Large intestine (tissue), 3 donors: ENCODE results near the gene BANF2. TPM values are rescaled to one million over a fixed set of nuclear protein-coding genes. Genes with fewer than 3 reads are reported as not detected.

Experiments used
- DNase-seq, 2 donors: peaks; one replicate each; pipeline versions ENCODE4 v3.0.0 to v3.0.0-alpha.2; 2013
- H3K27ac ChIP-seq: one replicate; pipeline ENCODE4 v1.5.1; 2013; ENCODE audit warnings: low read length
- H3K27me3 ChIP-seq: 2 replicates; pipeline ENCODE4 v1.6.1; 2013; ENCODE audit warnings: low read length; ENCODE audit not compliant: control insufficient read depth, insufficient read depth
- H3K36me3 ChIP-seq: 2 replicates; pipeline ENCODE4 v1.6.1; 2013; ENCODE audit warnings: low read length; ENCODE audit not compliant: control insufficient read depth, insufficient read depth
- H3K4me1 ChIP-seq: one replicate; pipeline ENCODE4 v1.6.1; 2013; ENCODE audit warnings: low read length; ENCODE audit not compliant: control insufficient read depth, insufficient read depth
- H3K4me3 ChIP-seq: one replicate; pipeline ENCODE4 v1.5.1; 2013; ENCODE audit warnings: low read length
- H3K9me3 ChIP-seq: one replicate; pipeline ENCODE4 v1.6.1; 2013; ENCODE audit warnings: mild to moderate bottlenecking, low read depth, low read length, moderate library complexity; ENCODE audit not compliant: control insufficient read depth
- WGBS: methylation state at CpG from one replicate; pipeline ENCODE4 v1.1.5; 2013; ENCODE audit warnings: low lambda C conversion rate; ENCODE audit not compliant: insufficient coverage; 5-methylcytosine and 5-hydroxymethylcytosine counted together
- polyA plus RNA-seq: library from polyadenylated mRNA; unstranded; fragments of 120-200 nt; gene quantifications from one replicate; pipeline ENCODE4 v1.2.1, GENCODE V29; 2013

Gene BANF2
- polyA plus RNA-seq, 1 donor = not detected

DNA sequence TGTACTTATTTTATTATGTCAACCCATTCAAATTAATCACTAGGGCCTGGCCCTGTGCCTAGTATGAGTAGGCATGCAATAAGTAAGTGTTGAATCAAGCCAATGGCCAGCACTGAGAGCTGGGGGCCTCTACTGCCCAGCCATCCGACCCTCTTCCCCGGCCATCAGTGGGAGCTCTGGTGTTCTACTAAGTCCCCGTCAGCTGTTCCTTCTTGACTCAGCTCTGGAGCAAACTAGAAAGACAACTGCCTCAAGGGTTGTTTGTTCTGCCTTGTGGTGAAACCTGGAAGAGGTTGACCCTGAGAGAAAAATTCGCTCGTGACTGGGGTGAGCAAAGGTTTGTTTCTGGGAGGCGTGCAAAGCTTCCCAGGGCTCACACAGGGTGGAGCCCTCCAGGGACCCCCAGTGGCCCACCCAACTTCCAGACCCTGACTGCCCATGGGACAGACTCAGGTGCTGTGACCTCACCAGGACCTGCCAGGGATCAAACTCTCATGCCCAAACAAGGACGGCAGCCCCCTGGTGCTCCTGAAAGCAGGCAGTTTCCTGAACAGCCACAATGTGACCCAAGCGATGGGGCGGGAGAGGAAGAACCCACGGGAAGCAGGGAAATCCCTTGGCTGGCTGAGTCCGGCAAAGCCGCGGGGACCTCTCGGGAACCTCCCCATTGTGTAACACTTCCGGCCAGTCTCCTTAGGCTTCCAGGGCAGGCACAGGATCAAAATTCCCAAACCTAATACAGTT is 50.4 kb downstream of the BANF2 start:
- no peaks in the 10 kb centered on the region for H3K9me3 ChIP-seq
- DNase-seq = no peak
- no peak overlapping the region for H3K4me3 ChIP-seq
- no CpG with 5 or more reads among the region's 15 CpGs for WGBS
- no peaks in the 10 kb centered on the region for H3K27me3 ChIP-seq
- no peak overlapping the region for H3K27ac ChIP-seq
- H3K36me3 ChIP-seq = no peaks in the 10 kb centered on the region
- no peaks in the 10 kb centered on the region for H3K4me1 ChIP-seq

DNA sequence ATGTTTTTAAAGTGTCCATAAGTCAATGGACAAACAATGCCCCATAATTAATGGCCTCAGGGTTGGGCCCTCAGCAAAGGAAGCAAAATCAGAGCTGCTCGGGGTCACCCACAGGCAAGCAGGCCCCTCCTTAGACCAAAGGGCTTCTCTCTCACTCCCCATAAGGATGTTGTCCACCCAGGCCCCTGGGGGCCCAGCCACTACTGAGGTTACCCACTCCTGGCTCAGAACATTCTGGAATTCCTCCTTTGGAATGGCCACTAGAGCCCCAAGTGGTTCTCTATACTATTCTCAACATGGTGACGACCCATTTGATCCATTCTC is 50.9 kb downstream of the BANF2 start:
- Histone ChIP-seq H3K4me1 (no peaks in the 10 kb centered on the region), H3K27ac (no peak overlapping the region), H3K36me3 (no peaks in the 10 kb centered on the region), H3K4me3 (no peak overlapping the region), H3K9me3 (no peaks in the 10 kb centered on the region), H3K27me3 (no peaks in the 10 kb centered on the region)
- no peak for DNase-seq
- no CpG with 5 or more reads among the region's 2 CpGs for WGBS

GRCh38 chr20:17751640-17752039 is 51.9 kb downstream of the BANF2 start:
- WGBS = 80% methylated on average over 1 of the region's 8 CpGs
- no peaks in the 10 kb centered on the region for H3K36me3 ChIP-seq
- no peak for DNase-seq
- no peak overlapping the region for H3K27ac ChIP-seq
- H3K27me3 ChIP-seq = no peaks in the 10 kb centered on the region
- H3K9me3 ChIP-seq = no peaks in the 10 kb centered on the region
- H3K4me3 ChIP-seq = no peak overlapping the region
- no peaks in the 10 kb centered on the region for H3K4me1 ChIP-seq

GRCh38 chr20:17752459-17752858 is 52.7 kb downstream of the BANF2 start:
- H3K4me1 ChIP-seq = no peaks in the 10 kb centered on the region
- no peak overlapping the region for H3K4me3 ChIP-seq
- H3K36me3 ChIP-seq = no peaks in the 10 kb centered on the region
- no peaks in the 10 kb centered on the region for H3K9me3 ChIP-seq
- H3K27ac ChIP-seq = no peak overlapping the region
- DNase-seq = no peak
- no peaks in the 10 kb centered on the region for H3K27me3 ChIP-seq
- WGBS = 63% methylated on average over 1 of the region's 2 CpGs

DNA sequence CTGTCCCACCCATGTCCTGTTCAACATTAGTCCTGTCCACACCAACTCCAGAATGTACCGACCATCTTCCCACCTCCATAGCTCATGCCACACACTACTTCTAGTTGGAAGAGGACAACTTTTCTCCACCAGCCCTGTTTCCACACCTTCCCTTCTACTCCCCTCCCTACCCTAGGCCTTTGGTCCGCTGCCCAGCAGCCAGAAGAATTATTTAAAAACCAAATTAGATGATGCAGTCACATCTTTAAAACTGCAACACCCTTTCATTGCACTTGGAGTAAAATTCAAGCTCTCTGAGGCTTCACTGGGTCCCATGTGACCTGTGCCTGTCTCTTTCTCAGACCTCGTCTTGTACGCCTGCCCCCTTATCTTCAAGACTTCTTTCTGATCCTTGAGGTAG is 53.8 kb downstream of the BANF2 start:
- Histone ChIP-seq H3K9me3 (peaks cover 6% of the 10 kb centered on the region), H3K27ac (no peak overlapping the region), H3K27me3 (no peaks in the 10 kb centered on the region), H3K4me3 (no peak overlapping the region), H3K4me1 (no peaks in the 10 kb centered on the region), H3K36me3 (no peaks in the 10 kb centered on the region)
- no peak for DNase-seq
- WGBS = 80% methylated on average over 1 of the region's 4 CpGs

DNA sequence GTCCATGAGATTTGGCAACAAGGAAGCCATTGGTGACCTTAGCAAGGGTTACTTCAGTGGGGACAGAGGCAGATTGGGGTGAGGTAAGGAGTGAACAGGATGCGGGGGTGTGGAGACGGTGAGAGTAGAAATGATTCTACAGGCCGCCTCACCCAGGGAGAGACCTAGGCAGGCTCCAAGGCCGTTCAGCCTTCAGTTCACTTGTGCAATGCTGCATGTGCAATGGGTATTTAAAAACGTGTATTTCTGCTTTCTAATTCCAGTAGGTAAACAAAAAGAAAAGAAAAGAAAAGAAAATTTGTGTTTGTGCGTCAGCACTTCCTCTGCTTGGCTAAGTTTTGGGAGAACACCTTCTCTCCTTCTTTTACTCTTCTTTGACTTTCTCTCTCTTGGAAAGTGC is 56.8 kb downstream of the BANF2 start:
- Histone ChIP-seq H3K36me3 (no peaks in the 10 kb centered on the region), H3K27me3 (no peaks in the 10 kb centered on the region), H3K4me1 (no peaks in the 10 kb centered on the region), H3K4me3 (no peak overlapping the region), H3K27ac (no peak overlapping the region), H3K9me3 (peaks cover 13% of the 10 kb centered on the region)
- no peak for DNase-seq
- WGBS = 93% methylated on average over 3 of the region's 6 CpGs

- WGBS = no CpG with 5 or more reads among the region's 2 CpGs
- H3K9me3 ChIP-seq = peaks cover 13% of the 10 kb centered on the region
- H3K27ac ChIP-seq = no peak overlapping the region
- H3K36me3 ChIP-seq = no peaks in the 10 kb centered on the region
- H3K4me1 ChIP-seq = no peaks in the 10 kb centered on the region
- H3K4me3 ChIP-seq = no peak overlapping the region
- no peaks in the 10 kb centered on the region for H3K27me3 ChIP-seq
- no peak for DNase-seq
Observed at GRCh38 chr20:17757496-17757895, 57.7 kb downstream of the BANF2 start.

DNA sequence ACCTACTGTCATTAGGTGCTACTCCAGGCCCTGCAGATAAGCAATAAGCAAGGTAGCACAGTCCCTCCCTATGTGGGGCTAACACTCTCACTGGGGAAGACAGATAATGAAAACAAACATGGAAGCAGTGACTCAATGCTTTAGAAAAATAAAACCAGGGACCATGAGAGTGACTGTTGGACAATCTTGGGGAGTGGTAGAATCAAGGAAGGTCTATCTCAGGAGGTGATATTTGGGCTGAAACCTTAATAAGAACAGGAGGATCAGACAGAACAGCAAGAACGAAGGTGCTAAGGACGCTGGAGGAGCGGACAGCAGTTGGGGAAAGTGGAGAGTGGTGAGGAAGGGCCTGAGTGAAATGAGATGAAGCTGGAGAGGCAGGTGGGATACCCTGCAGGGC is 58.2 kb downstream of the BANF2 start:
- WGBS = 89% methylated on average over 3 of the region's 3 CpGs
- no peak overlapping the region for H3K27ac ChIP-seq
- peaks cover 13% of the 10 kb centered on the region for H3K9me3 ChIP-seq
- H3K27me3 ChIP-seq = no peaks in the 10 kb centered on the region
- H3K36me3 ChIP-seq = no peaks in the 10 kb centered on the region
- H3K4me3 ChIP-seq = no peak overlapping the region
- H3K4me1 ChIP-seq = no peaks in the 10 kb centered on the region
- no peak for DNase-seq

DNA sequence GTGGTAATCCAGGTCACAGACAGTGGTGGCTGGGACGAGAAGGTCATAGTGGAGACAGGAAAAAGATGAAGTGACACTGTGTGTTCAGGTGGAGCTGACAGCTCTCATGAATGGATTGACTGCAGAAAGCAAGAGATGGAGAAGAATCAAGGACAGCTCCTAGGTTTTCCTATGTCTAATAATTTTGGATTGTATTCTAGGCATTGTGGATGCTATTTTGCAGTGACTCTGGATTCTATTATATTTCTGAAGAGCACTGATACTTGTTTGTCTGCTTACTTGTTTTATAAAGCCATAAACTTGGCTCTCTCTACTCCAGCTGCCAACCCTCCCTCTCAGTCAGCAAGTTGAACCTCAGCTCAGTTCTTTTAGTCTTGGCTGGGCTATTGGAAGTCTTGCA is 58.7 kb downstream of the BANF2 start:
- H3K4me3 ChIP-seq = no peak overlapping the region
- peaks cover 13% of the 10 kb centered on the region for H3K9me3 ChIP-seq
- no CpG with 5 or more reads among the region's 1 CpG for WGBS
- H3K27me3 ChIP-seq = no peaks in the 10 kb centered on the region
- H3K27ac ChIP-seq = no peak overlapping the region
- no peaks in the 10 kb centered on the region for H3K4me1 ChIP-seq
- DNase-seq = no peak
- H3K36me3 ChIP-seq = no peaks in the 10 kb centered on the region

DNA sequence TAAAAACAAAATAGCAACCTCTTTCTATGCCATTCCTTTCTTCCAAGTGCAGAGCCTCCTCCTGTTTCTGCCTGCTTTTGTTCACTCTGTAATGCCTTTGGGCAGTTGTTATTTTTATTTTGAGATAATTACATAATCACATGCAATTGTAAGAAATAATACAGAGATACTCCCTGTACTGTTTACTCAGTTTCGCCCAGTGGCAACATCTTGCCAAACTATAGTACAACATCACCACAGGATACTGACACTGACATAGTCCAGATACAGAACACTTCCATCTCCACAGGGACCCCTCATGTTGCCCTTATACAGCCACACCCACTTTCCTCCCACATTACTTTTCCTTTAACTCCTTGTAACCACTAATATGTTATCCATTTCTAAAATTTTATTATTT is 59.7 kb downstream of the BANF2 start:
- no peak overlapping the region for H3K4me3 ChIP-seq
- peaks cover 13% of the 10 kb centered on the region for H3K9me3 ChIP-seq
- no peaks in the 10 kb centered on the region for H3K4me1 ChIP-seq
- no peak overlapping the region for H3K27ac ChIP-seq
- no peaks in the 10 kb centered on the region for H3K27me3 ChIP-seq
- no CpG with 5 or more reads among the region's 1 CpG for WGBS
- H3K36me3 ChIP-seq = no peaks in the 10 kb centered on the region
- DNase-seq = no peak

- DNase-seq = no peak
- peaks cover 13% of the 10 kb centered on the region for H3K9me3 ChIP-seq
- WGBS = no CpG with 5 or more reads among the region's 3 CpGs
- H3K27me3 ChIP-seq = no peaks in the 10 kb centered on the region
- H3K4me3 ChIP-seq = no peak overlapping the region
- no peaks in the 10 kb centered on the region for H3K36me3 ChIP-seq
- H3K27ac ChIP-seq = no peak overlapping the region
- H3K4me1 ChIP-seq = no peaks in the 10 kb centered on the region
Observed at GRCh38 chr20:17761604-17762003, 61.8 kb downstream of the BANF2 start.
